Activated T-cell treated with anti-CD3 and anti-CD28 coated beads, Interleukin-2, amount 50 U/mL, for 72 hours (primary cell): ENCODE data around the gene MANSC4. TPM values are rescaled to one million over a fixed set of nuclear protein-coding genes. Genes with fewer than 3 reads are reported as not detected.

Source experiments
- ATAC-seq, 2 donors: fragments of 150-1000 bp; cut with Tn5 transposase; replicated peaks in 1 of 2; 2 replicates each; pipeline ENCODE4 v1.10.0; 2021; ENCODE audit warnings: moderate library complexity in 2 of 2, mild to moderate bottlenecking in 1 of 2
- DNase-seq, 2 donors: peaks; one replicate each; pipeline ENCODE4 v3.0.0; 2021 to 2022; ENCODE audit warnings: mixed read lengths in 1 of 2
- H3K27ac Mint-ChIP-seq: one replicate; pipeline ENCODE4 v1.8.0; 2022; ENCODE audit warnings: mild to moderate bottlenecking, moderate library complexity, mixed read lengths
- H3K27me3 Mint-ChIP-seq: one replicate; pipeline ENCODE4 v1.8.0; 2022; ENCODE audit warnings: low read depth, mixed read lengths
- H3K36me3 Mint-ChIP-seq, 2 donors: one replicate each; pipeline ENCODE4 v1.8.0; 2022; ENCODE audit warnings: mixed read lengths in 2 of 2, mild to moderate bottlenecking in 1 of 2; ENCODE audit not compliant: insufficient read depth in 2 of 2
- H3K4me1 Mint-ChIP-seq: one replicate; pipeline ENCODE4 v1.8.0; 2022; ENCODE audit warnings: low read depth, mixed read lengths
- H3K4me3 Mint-ChIP-seq, 2 donors: one replicate each; pipeline ENCODE4 v1.8.0; 2022; ENCODE audit warnings: mild to moderate bottlenecking in 2 of 2, mixed read lengths in 2 of 2, moderate library complexity in 2 of 2
- H3K9me3 Mint-ChIP-seq, 2 donors: one replicate each; pipeline ENCODE4 v1.8.0; 2022; ENCODE audit warnings: mixed read lengths in 2 of 2
- total RNA-seq, 2 donors: library from RNA; stranded (reverse); gene quantifications; one replicate each; pipeline ENCODE4 v1.2.3, GENCODE V29; 2022

Gene MANSC4
- total RNA-seq, result not detected

- Mint-ChIP-seq H3K4me3 (peak within 1 kb of the TSS; percentile 81 to 82), H3K9me3 (no peaks in the 10 kb centered on the region), H3K4me1 (peaks cover 30% of the 10 kb centered on the region), H3K36me3 (peaks cover 0 to 2% of the 10 kb centered on the region in 2 donors), H3K27ac (peak within 1 kb of the TSS; percentile 12), H3K27me3 (peaks cover 10% of the 10 kb centered on the region)
- DNase-seq (peak; percentile 74 to 79), ATAC-seq (peak; percentile 89 to 91)
Observed at GRCh38 chr12:27779920-27780611, at the start of gene MANSC4, which contains the start of gene KLHL42. TSS of gene MANSC4 (minus strand) at chr12:27780236. CDS start at chr12:27771276, 8,960 bp downstream. TSS of gene KLHL42 (plus strand) at chr12:27780233. CDS start at chr12:27780331, 98 bp downstream.

- Mint-ChIP-seq H3K4me1 (peaks cover 25% of the 10 kb centered on the region), H3K4me3 (no peak overlapping the region), H3K27me3 (peaks cover 68% of the 10 kb centered on the region), H3K36me3 (no peaks in the 10 kb centered on the region), H3K9me3 (no peaks in the 10 kb centered on the region), H3K27ac (no peak overlapping the region)
- DNase-seq (no peak), ATAC-seq (no peak)
Observed at GRCh38 chr12:27828196-27828595, 48.2 kb upstream of the MANSC4 start.

- DNase-seq, result no peak
- Mint-ChIP-seq H3K36me3 (no peaks in the 10 kb centered on the region), H3K4me3 (no peak overlapping the region), H3K9me3 (no peaks in the 10 kb centered on the region), H3K27ac (no peak overlapping the region), H3K4me1 (peaks cover 46% of the 10 kb centered on the region), H3K27me3 (peaks cover 58% of the 10 kb centered on the region)
- ATAC-seq, result no peak
Observed at GRCh38 chr12:27826076-27826475, 46.0 kb upstream of the MANSC4 start.

- Mint-ChIP-seq H3K4me1 (peaks cover 47% of the 10 kb centered on the region), H3K27me3 (peaks cover 55% of the 10 kb centered on the region), H3K4me3 (peak overlapping the region; percentile 16 to 70), H3K36me3 (no peaks in the 10 kb centered on the region), H3K9me3 (no peaks in the 10 kb centered on the region), H3K27ac (peak overlapping the region; percentile 68)
- peak in 1 of 2 donors; percentile 22 for ATAC-seq
- peak; percentile 34 for DNase-seq
Observed at GRCh38 chr12:27824126-27824842, 44.2 kb upstream of the MANSC4 start.

GRCh38 chr12:27823038-27823437, 43.0 kb upstream of the MANSC4 start:
- H3K27me3 Mint-ChIP-seq, result peaks cover 58% of the 10 kb centered on the region
- peak in 1 of 2 donors; percentile 25 for DNase-seq
- peak overlapping the region in 1 of 2 donors; percentile 73 for H3K4me3 Mint-ChIP-seq
- no peak for ATAC-seq
- peaks cover 47% of the 10 kb centered on the region for H3K4me1 Mint-ChIP-seq
- no peaks in the 10 kb centered on the region for H3K36me3 Mint-ChIP-seq
- peak overlapping the region; percentile 94 for H3K27ac Mint-ChIP-seq
- H3K9me3 Mint-ChIP-seq, result no peaks in the 10 kb centered on the region

- ATAC-seq (peak; percentile 91 to 94), DNase-seq (peak; percentile 74 to 83)
- Mint-ChIP-seq H3K4me3 (peak overlapping the region; percentile 45 to 73), H3K36me3 (no peaks in the 10 kb centered on the region), H3K9me3 (no peaks in the 10 kb centered on the region), H3K4me1 (peaks cover 47% of the 10 kb centered on the region), H3K27me3 (peaks cover 62% of the 10 kb centered on the region), H3K27ac (peak overlapping the region; percentile 94)
Observed at GRCh38 chr12:27822076-27822712, 42.2 kb upstream of the MANSC4 start.

GRCh38 chr12:27821259-27821973, 41.4 kb upstream of the MANSC4 start:
- DNase-seq, result peak; percentile 22 to 54
- Mint-ChIP-seq H3K27ac (no peak overlapping the region), H3K4me3 (peak overlapping the region; percentile 10 to 73), H3K4me1 (peaks cover 46% of the 10 kb centered on the region), H3K27me3 (peaks cover 64% of the 10 kb centered on the region), H3K9me3 (no peaks in the 10 kb centered on the region), H3K36me3 (no peaks in the 10 kb centered on the region)
- no peak for ATAC-seq

- DNase-seq, result no peak
- ATAC-seq, result no peak
Observed at GRCh38 chr12:27820564-27820963, 40.5 kb upstream of the MANSC4 start.

GRCh38 chr12:27818401-27818918, 38.4 kb upstream of the MANSC4 start:
- H3K27ac Mint-ChIP-seq, result no peak overlapping the region
- H3K27me3 Mint-ChIP-seq, result peaks cover 56% of the 10 kb centered on the region
- DNase-seq (no peak), ATAC-seq (no peak)
- H3K9me3 Mint-ChIP-seq, result no peaks in the 10 kb centered on the region
- no peaks in the 10 kb centered on the region for H3K36me3 Mint-ChIP-seq
- H3K4me1 Mint-ChIP-seq, result peaks cover 35% of the 10 kb centered on the region
- H3K4me3 Mint-ChIP-seq, result no peak overlapping the region

More at GRCh38 chr12:27820564-27820963, 40.5 kb upstream of the MANSC4 start:
- Mint-ChIP-seq H3K27me3 (peaks cover 61% of the 10 kb centered on the region), H3K4me1 (peaks cover 37% of the 10 kb centered on the region), H3K4me3 (no peak overlapping the region), H3K9me3 (no peaks in the 10 kb centered on the region), H3K27ac (no peak overlapping the region), H3K36me3 (no peaks in the 10 kb centered on the region)

GRCh38 chr12:27817766-27818165, 37.7 kb upstream of the MANSC4 start:
- no peak for DNase-seq
- Mint-ChIP-seq H3K36me3 (no peaks in the 10 kb centered on the region), H3K4me3 (no peak overlapping the region), H3K27me3 (peaks cover 59% of the 10 kb centered on the region), H3K9me3 (no peaks in the 10 kb centered on the region), H3K4me1 (peaks cover 30% of the 10 kb centered on the region), H3K27ac (no peak overlapping the region)
- ATAC-seq, result no peak

GRCh38 chr12:27814851-27815591, 35.0 kb upstream of the MANSC4 start:
- Mint-ChIP-seq H3K27me3 (peaks cover 79% of the 10 kb centered on the region), H3K4me1 (peaks cover 12% of the 10 kb centered on the region), H3K27ac (no peak overlapping the region), H3K36me3 (no peaks in the 10 kb centered on the region), H3K4me3 (no peak overlapping the region), H3K9me3 (peaks cover 0 to 1% of the 10 kb centered on the region in 2 donors)
- ATAC-seq, result no peak
- no peak for DNase-seq

- peaks cover 73% of the 10 kb centered on the region for H3K27me3 Mint-ChIP-seq
- no peak for ATAC-seq
- peak overlapping the region; percentile 19 for H3K27ac Mint-ChIP-seq
- H3K9me3 Mint-ChIP-seq, result peaks cover 0 to 1% of the 10 kb centered on the region in 2 donors
- peaks cover 12% of the 10 kb centered on the region for H3K4me1 Mint-ChIP-seq
- H3K36me3 Mint-ChIP-seq, result no peaks in the 10 kb centered on the region
- no peak overlapping the region for H3K4me3 Mint-ChIP-seq
- no peak for DNase-seq
Observed at GRCh38 chr12:27814411-27814810, 34.4 kb upstream of the MANSC4 start.
